OCI-LY7 (cell line): ENCODE results near the gene CRIP3. TPM values are rescaled to one million over a fixed set of nuclear protein-coding genes. Genes with fewer than 3 reads are reported as not detected.

Source experiments
- BruUV-seq: library from RNA; stranded (reverse); fragments of 400-500 nt; replicated peaks from 2 replicates; lab custom pipeline; 2021; lab: Mats Ljungman, UMichigan
- CTCF ChIA-PET: fragments of 300-600 bp; sonication (Branson Sonifier 250); formaldehyde crosslinking; loops from one replicate; lab custom pipeline; 2022; ENCODE audit warnings: antibody characterized with exemption; ENCODE audit not compliant: unreplicated experiment; lab: Charles Lee
- POLR2A ChIA-PET: fragments of 300-600 bp; sonication (Branson Sonifier 250); formaldehyde crosslinking; loops from one replicate; lab custom pipeline; 2022; ENCODE audit warnings: antibody characterized with exemption; lab: Charles Lee
- DNase-seq: peaks from one replicate; pipeline ENCODE4 v3.0.0-alpha.2; 2015; ENCODE audit warnings: low spot score
- H2AFZ ChIP-seq: fragments of 200-600 bp; sonication (generic), shearing (Covaris generic); 2 replicates; pipeline ENCODE4 v1.6.1; 2014; ENCODE audit warnings: mild to moderate bottlenecking, antibody characterized with exemption, low read length, moderate library complexity
- H3K27ac ChIP-seq: fragments of 200-600 bp; sonication (generic); 2 replicates; pipeline ENCODE4 v1.5.1; 2014; ENCODE audit warnings: mixed run types, low read depth, mild to moderate bottlenecking, moderate library complexity, low read length, inconsistent platforms; ENCODE audit not compliant: poor library complexity, severe bottlenecking
- H3K36me3 ChIP-seq: fragments of 200-600 bp; sonication (generic); 2 replicates; pipeline ENCODE4 v1.6.1; 2014; ENCODE audit warnings: mild to moderate bottlenecking, antibody characterized with exemption, low read length, moderate library complexity, mixed read lengths; ENCODE audit not compliant: insufficient read depth
- H3K4me1 ChIP-seq: fragments of 200-600 bp; sonication (generic); 2 replicates; pipeline ENCODE4 v1.5.1; 2014; ENCODE audit warnings: mild to moderate bottlenecking, low read length; ENCODE audit not compliant: insufficient read depth, poor library complexity, severe bottlenecking
- H3K4me2 ChIP-seq: fragments of 200-600 bp; sonication (generic); 2 replicates; pipeline ENCODE4 v1.6.1; 2014; ENCODE audit warnings: mild to moderate bottlenecking, low read length
- H3K4me3 ChIP-seq: fragments of 200-600 bp; sonication (generic); 2 replicates; pipeline ENCODE4 v1.5.1; 2014; ENCODE audit warnings: mild to moderate bottlenecking, low read depth, low read length; ENCODE audit not compliant: poor library complexity, severe bottlenecking
- H3K79me2 ChIP-seq: fragments of 200-600 bp; sonication (generic); 2 replicates; pipeline ENCODE4 v1.6.1; 2016; ENCODE audit warnings: low read depth, mild to moderate bottlenecking, low read length, moderate library complexity, mixed read lengths; ENCODE audit not compliant: insufficient read depth
- H3K9me2 ChIP-seq: fragments of 200-600 bp; sonication (generic); 2 replicates; pipeline ENCODE4 v1.6.1; 2016; ENCODE audit warnings: mild to moderate bottlenecking, low read length, mixed read lengths; ENCODE audit not compliant: insufficient read depth
- H3K9me3 ChIP-seq: fragments of 200-600 bp; sonication (generic); 2 replicates; pipeline ENCODE4 v1.6.1; 2014; ENCODE audit warnings: mild to moderate bottlenecking, mixed run types, low read length, mixed read lengths
- H4K20me1 ChIP-seq: fragments of 200-600 bp; sonication (generic); 2 replicates; pipeline ENCODE4 v1.6.1; 2014; ENCODE audit warnings: mild to moderate bottlenecking, antibody characterized with exemption, low read length, moderate library complexity, mixed read lengths; ENCODE audit not compliant: insufficient read depth
- EZH2phosphoT487 ChIP-seq: fragments of 200-600 bp; sonication (generic); IDR thresholded peaks from 2 replicates; pipeline ENCODE4 v1.6.1; 2018; ENCODE audit warnings: low read depth, borderline replicate concordance, mild to moderate bottlenecking, mixed run types, antibody characterized with exemption, low read length, moderate library complexity, mixed read lengths
- intact Hi-C: fragments of 100-400 bp; cut with micrococcal nuclease; formaldehyde crosslinking; loops from one replicate; pipeline ENCODE4 v1.10.0; 2022; ENCODE audit not compliant: unreplicated experiment
- total RNA-seq, 2 experiments: library from RNA; depleted of rRNA in 1 of 2; stranded (reverse); fragments of >200 nt in 1 of 2; shearing (Covaris generic) in 1 of 2; gene quantifications; 2 replicates each; pipeline ENCODE4 v1.2.3, GENCODE V29; 2014 to 2022
- TF ChIP-seq, protein P1 (sequence below): fragments of 200-600 bp; sonication (generic); conservative IDR thresholded peaks from 2 replicates; pipeline ENCODE4 v1.5.1; 2014; ENCODE audit warnings: mild to moderate bottlenecking, antibody characterized with exemption, low read length, moderate library complexity, mixed read lengths

The CRIP3 gene
- total RNA-seq, 2 experiments from 2014 or later: 1.7 to 2.9 TPM

DNA sequence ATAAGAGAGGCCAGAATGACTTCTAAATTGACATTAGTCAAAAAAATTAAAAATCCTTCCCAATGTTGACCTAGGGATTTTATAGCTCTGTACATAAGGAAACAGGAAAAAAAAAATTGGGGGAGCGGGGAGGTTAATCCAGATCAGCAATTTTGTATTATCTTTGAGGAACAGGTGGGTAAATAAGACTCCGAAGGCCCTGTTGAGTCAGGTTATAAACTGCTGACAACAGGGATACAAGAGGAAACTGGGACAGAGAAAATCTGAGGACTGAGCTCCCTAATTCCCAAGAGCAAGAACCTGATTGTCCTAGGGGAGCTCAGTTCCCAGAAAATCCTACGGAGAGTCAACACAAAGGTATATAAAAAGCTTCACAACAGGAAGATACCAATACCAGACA is 26.8 kb upstream of the CRIP3 start:
- Histone ChIP-seq H3K9me3 (no peaks in the 10 kb centered on the region), H3K79me2 (no peaks in the 10 kb centered on the region), H3K4me2 (no peak overlapping the region), H2AFZ (no peak overlapping the region), H3K4me1 (peaks cover 17% of the 10 kb centered on the region), H4K20me1 (no peaks in the 10 kb centered on the region), H3K27ac (no peak overlapping the region), H3K36me3 (peaks cover 47% of the 10 kb centered on the region), H3K4me3 (no peak overlapping the region), H3K9me2 (no peaks in the 10 kb centered on the region)
- intact Hi-C loops: no loop called here
- no peak for TF ChIP-seq EZH2phosphoT487
- TF ChIP-seq, protein P1, sequence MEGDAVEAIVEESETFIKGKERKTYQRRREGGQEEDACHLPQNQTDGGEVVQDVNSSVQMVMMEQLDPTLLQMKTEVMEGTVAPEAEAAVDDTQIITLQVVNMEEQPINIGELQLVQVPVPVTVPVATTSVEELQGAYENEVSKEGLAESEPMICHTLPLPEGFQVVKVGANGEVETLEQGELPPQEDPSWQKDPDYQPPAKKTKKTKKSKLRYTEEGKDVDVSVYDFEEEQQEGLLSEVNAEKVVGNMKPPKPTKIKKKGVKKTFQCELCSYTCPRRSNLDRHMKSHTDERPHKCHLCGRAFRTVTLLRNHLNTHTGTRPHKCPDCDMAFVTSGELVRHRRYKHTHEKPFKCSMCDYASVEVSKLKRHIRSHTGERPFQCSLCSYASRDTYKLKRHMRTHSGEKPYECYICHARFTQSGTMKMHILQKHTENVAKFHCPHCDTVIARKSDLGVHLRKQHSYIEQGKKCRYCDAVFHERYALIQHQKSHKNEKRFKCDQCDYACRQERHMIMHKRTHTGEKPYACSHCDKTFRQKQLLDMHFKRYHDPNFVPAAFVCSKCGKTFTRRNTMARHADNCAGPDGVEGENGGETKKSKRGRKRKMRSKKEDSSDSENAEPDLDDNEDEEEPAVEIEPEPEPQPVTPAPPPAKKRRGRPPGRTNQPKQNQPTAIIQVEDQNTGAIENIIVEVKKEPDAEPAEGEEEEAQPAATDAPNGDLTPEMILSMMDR: no peak
- CTCF ChIA-PET: no interaction called here
- no TSS peak for BruUV-seq
- POLR2A ChIA-PET: interaction anchor here (1.3 to 2.3 kb wide), 2 partner anchors 13 to 21 kb away, joined by 3 to 11 read pairs; no protein-coding TSS in a partner anchor
- DNase-seq: no peak

DNA sequence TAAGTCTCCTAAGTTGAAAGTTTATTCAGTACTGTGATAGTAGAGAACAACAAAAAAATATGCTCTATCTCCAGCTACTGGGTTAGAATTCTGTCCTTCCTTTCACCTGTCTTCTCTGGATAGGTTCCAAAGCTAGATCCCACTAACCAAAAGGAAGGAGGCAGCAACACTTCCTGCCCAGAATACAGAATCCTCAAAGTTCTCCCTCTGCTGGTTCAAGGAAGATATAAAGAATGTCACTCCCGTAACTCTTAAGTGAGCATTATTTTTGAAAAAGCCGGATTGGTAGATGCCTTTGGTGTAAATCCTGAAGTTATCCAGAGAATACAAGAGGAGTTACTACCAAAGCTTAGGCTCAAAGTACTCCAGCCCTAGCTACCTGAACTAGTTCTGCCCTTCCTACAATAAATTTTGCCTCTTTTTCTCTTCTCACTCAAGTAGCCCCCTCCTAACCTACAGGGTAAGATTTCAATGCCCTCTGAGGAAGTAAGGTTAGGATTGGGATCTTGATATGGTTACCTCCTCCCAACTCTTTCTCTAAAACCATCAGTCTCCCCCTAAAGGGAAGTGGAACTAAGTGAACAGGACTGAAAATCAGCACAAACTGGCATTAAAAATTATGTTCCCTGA is 26.0 kb upstream of the CRIP3 start:
- Histone ChIP-seq H3K4me3 (no peak overlapping the region), H3K79me2 (no peaks in the 10 kb centered on the region), H4K20me1 (no peaks in the 10 kb centered on the region), H3K4me2 (no peak overlapping the region), H2AFZ (no peak overlapping the region), H3K9me3 (no peaks in the 10 kb centered on the region), H3K9me2 (no peaks in the 10 kb centered on the region), H3K27ac (no peak overlapping the region), H3K4me1 (peaks cover 17% of the 10 kb centered on the region), H3K36me3 (peaks cover 39% of the 10 kb centered on the region)
- POLR2A ChIA-PET: interaction anchor here (1.3 to 2.3 kb wide), 2 partner anchors 12 to 20 kb away, joined by 3 to 11 read pairs; no protein-coding TSS in a partner anchor
- intact Hi-C loops: loop anchor here (5.0 kb wide), 1 partner anchor 62 kb away; no protein-coding TSS in a partner anchor
- TF ChIP-seq EZH2phosphoT487: no peak
- TF ChIP-seq, protein P1: peak; percentile 82
- CTCF ChIA-PET: no interaction called here
- peak; percentile 41 for DNase-seq
- BruUV-seq: no TSS peak

DNA sequence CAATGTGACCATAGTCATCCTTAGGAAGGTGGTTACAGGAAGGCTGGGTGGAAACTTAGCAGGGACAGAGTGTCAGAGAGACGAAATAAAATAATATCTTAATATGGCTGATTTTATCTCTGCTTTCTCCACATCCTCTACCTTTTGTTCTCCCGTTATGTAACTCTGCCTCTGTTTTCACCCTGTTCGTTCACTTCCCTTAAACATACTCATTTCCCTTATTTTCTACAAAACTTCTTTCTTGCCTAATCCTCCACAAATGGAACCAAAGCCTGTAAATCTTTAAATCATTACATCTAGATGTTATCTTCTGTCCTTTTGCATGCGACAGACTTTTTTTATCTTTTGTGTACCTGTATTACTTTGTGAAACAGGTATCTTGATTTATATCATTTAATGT is 23.3 kb upstream of the CRIP3 start:
- BruUV-seq: no TSS peak
- H3K4me1 ChIP-seq: peaks cover 7% of the 10 kb centered on the region
- TF ChIP-seq, protein P1: no peak
- no peak for TF ChIP-seq EZH2phosphoT487
- no peak overlapping the region for H3K4me2 ChIP-seq
- intact Hi-C loops: loop anchor here (5.0 kb wide), 1 partner anchor 60 kb away; no protein-coding TSS in a partner anchor
- H3K79me2 ChIP-seq: no peaks in the 10 kb centered on the region
- no peak overlapping the region for H3K27ac ChIP-seq
- no peak overlapping the region for H3K4me3 ChIP-seq
- no peak for DNase-seq
- ChIA-PET POLR2A (no interaction called here), CTCF (no interaction called here)
- H2AFZ ChIP-seq: no peak overlapping the region
- no peaks in the 10 kb centered on the region for H3K9me2 ChIP-seq
- H4K20me1 ChIP-seq: no peaks in the 10 kb centered on the region
- peaks cover 12% of the 10 kb centered on the region; the same call in 1 of the 2 replicates for H3K36me3 ChIP-seq
- no peaks in the 10 kb centered on the region for H3K9me3 ChIP-seq
